ENCODE measurements around the gene CFAP107.

- TF ChIP-seq, protein P1, sequence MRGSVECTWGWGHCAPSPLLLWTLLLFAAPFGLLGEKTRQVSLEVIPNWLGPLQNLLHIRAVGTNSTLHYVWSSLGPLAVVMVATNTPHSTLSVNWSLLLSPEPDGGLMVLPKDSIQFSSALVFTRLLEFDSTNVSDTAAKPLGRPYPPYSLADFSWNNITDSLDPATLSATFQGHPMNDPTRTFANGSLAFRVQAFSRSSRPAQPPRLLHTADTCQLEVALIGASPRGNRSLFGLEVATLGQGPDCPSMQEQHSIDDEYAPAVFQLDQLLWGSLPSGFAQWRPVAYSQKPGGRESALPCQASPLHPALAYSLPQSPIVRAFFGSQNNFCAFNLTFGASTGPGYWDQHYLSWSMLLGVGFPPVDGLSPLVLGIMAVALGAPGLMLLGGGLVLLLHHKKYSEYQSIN (CRISPR knock-in tag; IDR thresholded peaks at IDR 0.05; ENCODE audit: borderline replicate concordance), result no peak
- TF ChIP-seq RBAK (CRISPR knock-in tag; IDR thresholded peaks at IDR 0.05), result no peak
- no peak for TF ChIP-seq CEBPG (CRISPR knock-in tag; IDR thresholded peaks at IDR 0.05)
- no peak for TF ChIP-seq CTCF (CRISPR knock-in tag; IDR thresholded peaks at IDR 0.05)
- TF ChIP-seq ESRRA (CRISPR knock-in tag; IDR thresholded peaks at IDR 0.05; ENCODE audit: low read depth), result no peak
- TF ChIP-seq THAP11 (CRISPR knock-in tag; IDR thresholded peaks at IDR 0.05), result no peak
Observed at GRCh38 chr1:12799730-12800129, 53.7 kb downstream of the CFAP107 start.
